Ovary (tissue), 3 donors: ENCODE data around the gene SLC15A1.

Experiments
- CTCF ChIP-seq, 3 donors: fragments of 450-650 bp in 2 of 3; fragments of 200-600 bp in 1 of 3; IDR thresholded peaks; one replicate each; pipeline versions ENCODE4 v1.5.1 to v1.8.0; 2016 to 2022; ENCODE audit warnings: antibody characterized with exemption in 3 of 3, mild to moderate bottlenecking in 1 of 3
- EP300 ChIP-seq: sonication (generic); formaldehyde crosslinking; IDR thresholded peaks from one replicate; pipeline ENCODE4 v1.6.1; 2017; ENCODE audit warnings: antibody characterized with exemption
- POLR2A ChIP-seq: fragments of 450-650 bp; IDR thresholded peaks from one replicate; pipeline ENCODE4 v1.6.1; 2017; ENCODE audit warnings: antibody characterized with exemption, mild to moderate bottlenecking, moderate library complexity
- donor health status: DM: no; HTN: no; CAD: no.

GRCh38 chr13:98780451-98780850 is 28.0 kb upstream of the SLC15A1 start:
- TF ChIP-seq CTCF (IDR thresholded peaks at IDR 0.05) (no peak), POLR2A (no peak), EP300 (no peak)
